GM23248 (cell line): ENCODE data around the gene MRPL14. TPM values are rescaled to one million over a fixed set of nuclear protein-coding genes. Genes with fewer than 3 reads are reported as not detected.
A peak's percentile ranks its signal among the peaks of the same experiment; 100 is the strongest.

ENCODE experiments used
- DNase-seq: peaks from one replicate; pipeline ENCODE4 v3.0.0-alpha.2; 2015
- H2AFZ ChIP-seq: fragments of 200-600 bp; sonication (generic); 2 replicates; pipeline ENCODE4 v1.6.1; 2016; ENCODE audit warnings: antibody characterized with exemption
- H3F3A ChIP-seq: fragments of 200-600 bp; sonication (generic); 2 replicates; pipeline ENCODE4 v1.6.1; 2016; ENCODE audit warnings: mild to moderate bottlenecking, antibody characterized with exemption, mixed run types; ENCODE audit not compliant: insufficient read depth
- H3K27ac ChIP-seq: fragments of 200-600 bp; sonication (generic); 2 replicates; pipeline ENCODE4 v1.5.1; 2016; ENCODE audit warnings: mild to moderate bottlenecking
- H3K27me3 ChIP-seq: fragments of 200-600 bp; sonication (generic); replicated peaks from 2 replicates; pipeline ENCODE4 v1.6.1; 2016; ENCODE audit warnings: mild to moderate bottlenecking; ENCODE audit not compliant: insufficient read depth
- H3K36me3 ChIP-seq: fragments of 200-600 bp; sonication (generic); 2 replicates; pipeline ENCODE4 v1.6.1; 2016; ENCODE audit warnings: low read depth, mild to moderate bottlenecking
- H3K4me1 ChIP-seq: fragments of 200-600 bp; sonication (generic); 2 replicates; pipeline ENCODE4 v1.6.1; 2016; ENCODE audit warnings: mild to moderate bottlenecking; ENCODE audit not compliant: insufficient read depth
- H3K4me2 ChIP-seq: fragments of 200-600 bp; sonication (generic); one replicate; pipeline ENCODE4 v1.6.1; 2016; ENCODE audit warnings: mild to moderate bottlenecking; ENCODE audit not compliant: unreplicated experiment
- H3K4me3 ChIP-seq: fragments of 200-600 bp; sonication (generic); 2 replicates; pipeline ENCODE4 v1.5.1; 2016; ENCODE audit warnings: mild to moderate bottlenecking
- H3K79me2 ChIP-seq: fragments of 200-600 bp; sonication (generic); 2 replicates; pipeline ENCODE4 v1.6.1; 2016; ENCODE audit warnings: mild to moderate bottlenecking; ENCODE audit not compliant: insufficient read depth
- H3K9ac ChIP-seq: fragments of 200-600 bp; sonication (generic); 2 replicates; pipeline ENCODE4 v1.6.1; 2016; ENCODE audit warnings: mild to moderate bottlenecking
- H3K9me2 ChIP-seq: fragments of 200-600 bp; sonication (generic); 2 replicates; pipeline ENCODE4 v1.6.1; 2016; ENCODE audit warnings: mixed run types, mild to moderate bottlenecking, moderate library complexity; ENCODE audit not compliant: insufficient read depth
- H3K9me3 ChIP-seq: fragments of 200-600 bp; sonication (generic); one replicate; pipeline ENCODE4 v1.6.1; 2017; ENCODE audit warnings: low read depth
- H4K20me1 ChIP-seq: fragments of 200-600 bp; sonication (generic); 2 replicates; pipeline ENCODE4 v1.6.0; 2016; ENCODE audit not compliant: insufficient read depth
- EZH2 ChIP-seq: fragments of 200-600 bp; sonication (generic); IDR thresholded peaks from 2 replicates; pipeline ENCODE4 v1.6.1; 2018; ENCODE audit warnings: antibody characterized with exemption, mild to moderate bottlenecking; ENCODE audit not compliant: insufficient read depth, poor library complexity, severe bottlenecking
- EZH2phosphoT487 ChIP-seq: fragments of 200-600 bp; sonication (generic); IDR thresholded peaks from 2 replicates; pipeline ENCODE4 v1.6.1; 2018; ENCODE audit warnings: antibody characterized with exemption, moderate library complexity, mild to moderate bottlenecking, low read depth; ENCODE audit not compliant: insufficient read depth
- WGBS, 2 experiments: methylation state at CpG; one replicate each; pipeline ENCODE4 v1.1.6; 2015 to 2017; ENCODE audit warnings: low lambda C conversion rate in 2 of 2, low coverage in 1 of 2; ENCODE audit errors: missing lambda C conversion rate in 2 of 2; 5-methylcytosine and 5-hydroxymethylcytosine counted together
- in situ Hi-C: fragments of 300-500 bp; cut with MboI; formaldehyde crosslinking; loops from 2 replicates; pipeline ENCODE4 v1.15.0; 2020
- polyA plus RNA-seq: library from polyadenylated mRNA; unstranded; fragments of >200 nt; fragmentation: Nextera tagmentation; extraction: Ambion mirVana; gene quantifications from 2 replicates; pipeline ENCODE4 v1.2.1, GENCODE V29; 2016
- total RNA-seq: library from RNA; depleted of rRNA; stranded (reverse); fragments of >200 nt; shearing (Covaris generic); gene quantifications from 2 replicates; pipeline ENCODE4 v1.2.3, GENCODE V29; 2014

The MRPL14 gene
- total and polyA plus RNA-seq, 2 experiments from 2014 or later: 47.6 to 91.2 TPM

DNA sequence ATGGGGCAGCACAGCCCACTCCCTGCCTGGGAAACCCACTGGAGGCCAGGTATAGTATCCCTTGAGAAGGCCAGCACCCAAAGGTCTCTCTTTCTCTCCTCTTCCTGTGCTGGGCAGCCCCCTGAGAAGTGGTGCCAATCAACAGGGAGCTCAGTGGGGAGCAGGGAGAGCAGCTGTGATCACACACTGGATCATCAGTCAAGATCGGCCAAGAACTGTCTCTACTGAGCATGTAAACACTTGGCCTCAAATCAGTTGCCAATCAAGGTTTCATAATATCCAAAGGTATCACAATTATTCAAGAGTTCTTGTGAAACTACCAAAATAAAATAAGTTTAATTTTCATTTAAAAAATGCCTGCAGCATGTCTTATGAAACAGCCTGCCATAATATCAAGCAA, 18.8 kb downstream of the MRPL14 start:
- no peak for TF ChIP-seq EZH2phosphoT487
- TF ChIP-seq EZH2: no peak
- DNase-seq: no peak
- Histone ChIP-seq H3K27ac (no peak overlapping the region), H3K9ac (no peak overlapping the region), H3K4me1 (no peaks in the 10 kb centered on the region; the same call in 1 of the 2 replicates), H2AFZ (no peak overlapping the region), H3K4me3 (no peak overlapping the region), H3K27me3 (no peaks in the 10 kb centered on the region), H3K79me2 (peaks cover 61% of the 10 kb centered on the region), H3K36me3 (peaks cover 25% of the 10 kb centered on the region), H3F3A (0 out of 2 replicates have a peak, but pooled peaks cover 5% of the 10 kb centered on the region), H3K4me2 (no peak overlapping the region), H4K20me1 (no peaks in the 10 kb centered on the region), H3K9me3 (no peaks in the 10 kb centered on the region), H3K9me2 (no peaks in the 10 kb centered on the region)
- in situ Hi-C loops: no loop called here
- WGBS, 2 experiments: 4 to 12% methylated on average over 1 of the region's 1 CpG

DNA sequence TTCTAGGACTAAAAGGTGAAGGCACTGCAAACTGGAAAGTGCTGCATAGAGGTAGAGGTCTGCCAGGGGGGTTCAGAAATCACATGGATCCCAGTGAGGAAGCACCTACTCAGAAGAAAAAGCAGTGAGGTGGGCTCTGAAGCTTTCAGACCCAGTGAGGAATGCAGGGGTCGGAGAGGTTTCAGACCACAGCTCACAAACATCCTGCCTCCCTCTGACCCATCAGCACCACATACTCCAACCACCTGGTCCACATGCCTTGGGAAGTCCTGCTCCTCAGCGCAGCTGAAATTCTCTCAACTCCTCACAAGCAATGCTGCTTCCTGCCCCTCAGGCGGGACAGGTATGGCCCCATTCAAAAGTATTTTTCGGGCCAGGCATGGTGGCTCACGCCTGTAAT, 20.2 kb downstream of the MRPL14 start:
- 91 to 97% methylated on average over 5 of the region's 5 CpGs for WGBS, 2 experiments
- Histone ChIP-seq H3K4me2 (no peak overlapping the region), H3K9ac (no peak overlapping the region), H3K27me3 (no peaks in the 10 kb centered on the region), H3K4me1 (no peaks in the 10 kb centered on the region; the same call in 1 of the 2 replicates), H3K27ac (no peak overlapping the region), H3K9me2 (no peaks in the 10 kb centered on the region), H3K36me3 (peaks cover 12% of the 10 kb centered on the region; the same call in 1 of the 2 replicates), H3K4me3 (no peak overlapping the region), H3K79me2 (peaks cover 47% of the 10 kb centered on the region), H4K20me1 (no peaks in the 10 kb centered on the region), H3K9me3 (no peaks in the 10 kb centered on the region), H3F3A (0 out of 2 replicates have a peak, but pooled peaks cover 5% of the 10 kb centered on the region), H2AFZ (no peak overlapping the region)
- TF ChIP-seq EZH2 (no peak), EZH2phosphoT487 (no peak)
- in situ Hi-C loops: no loop called here
- no peak for DNase-seq

DNA sequence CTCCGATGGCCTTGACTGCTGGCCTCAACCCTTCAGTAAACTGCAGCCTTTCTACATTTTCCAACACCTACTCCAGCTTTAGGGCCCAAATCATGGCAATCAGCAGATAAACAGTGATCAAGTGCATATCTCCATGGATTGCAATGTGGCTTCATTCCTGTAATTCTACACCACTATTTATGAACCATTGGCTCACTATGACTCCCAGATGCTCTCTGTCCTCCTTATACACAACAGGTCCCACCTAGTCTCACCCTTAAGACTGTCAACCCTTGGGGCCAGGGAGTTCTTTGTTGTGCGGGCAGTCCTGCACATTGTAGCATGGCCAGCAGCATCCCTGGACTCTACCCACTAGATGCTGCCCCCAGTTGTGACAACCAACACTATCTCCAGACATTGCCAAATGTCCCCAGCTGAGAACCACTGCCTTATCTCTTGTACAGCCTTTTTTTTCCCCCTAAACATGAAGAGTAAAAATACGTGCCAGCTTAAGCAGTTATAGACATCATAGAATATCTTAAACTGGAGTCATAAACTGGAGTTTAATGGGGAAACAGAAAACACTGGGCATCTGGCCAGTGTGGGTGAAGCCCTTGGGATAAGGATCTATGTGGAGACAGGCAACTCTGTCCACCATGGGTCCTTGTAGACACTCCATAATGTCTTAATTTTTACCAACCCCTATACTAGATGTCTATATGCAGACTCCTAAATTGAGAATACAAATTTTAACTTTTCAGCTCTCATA, 21.1 kb downstream of the MRPL14 start:
- 87 to 89% methylated on average over 3 of the region's 3 CpGs for WGBS, 2 experiments
- H3K9me2 ChIP-seq: no peaks in the 10 kb centered on the region
- no peaks in the 10 kb centered on the region for H3K9me3 ChIP-seq
- no peaks in the 10 kb centered on the region; the same call in 1 of the 2 replicates for H3K4me1 ChIP-seq
- H3K4me2 ChIP-seq: no peak overlapping the region
- H3K27ac ChIP-seq: no peak overlapping the region
- no peak overlapping the region for H3K9ac ChIP-seq
- in situ Hi-C loops: no loop called here
- 0 out of 2 replicates have a peak, but pooled peaks cover 5% of the 10 kb centered on the region for H3F3A ChIP-seq
- H4K20me1 ChIP-seq: no peaks in the 10 kb centered on the region
- peaks cover 4% of the 10 kb centered on the region; the same call in 1 of the 2 replicates for H3K36me3 ChIP-seq
- H3K79me2 ChIP-seq: peaks cover 38% of the 10 kb centered on the region
- H3K4me3 ChIP-seq: no peak overlapping the region
- peak; percentile 37 for DNase-seq
- no peaks in the 10 kb centered on the region for H3K27me3 ChIP-seq
- H2AFZ ChIP-seq: no peak overlapping the region
- TF ChIP-seq EZH2 (no peak), EZH2phosphoT487 (no peak)

DNA sequence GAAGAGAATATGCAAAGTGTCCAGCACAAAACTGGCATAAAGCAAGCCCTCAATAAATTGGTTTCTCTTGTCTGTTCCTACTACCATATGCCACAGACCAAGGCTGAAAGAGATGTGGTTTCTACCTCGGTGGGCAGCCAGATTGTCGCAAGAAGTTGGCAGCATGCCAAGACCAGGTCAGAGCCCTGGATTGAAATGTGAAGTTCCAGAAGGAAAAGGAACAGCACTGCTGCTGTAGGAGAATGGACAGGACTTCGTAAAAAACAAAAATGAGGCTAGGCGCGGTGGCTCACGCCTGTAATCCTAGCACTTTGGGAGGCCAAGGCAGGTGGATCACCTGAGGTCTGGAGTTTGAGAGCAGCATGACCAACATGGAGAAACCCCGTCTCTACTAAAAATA, 22.1 kb downstream of the MRPL14 start:
- no peaks in the 10 kb centered on the region for H3K9me3 ChIP-seq
- no peaks in the 10 kb centered on the region for H4K20me1 ChIP-seq
- DNase-seq: no peak
- WGBS, 2 experiments: 87 to 95% methylated on average over 7 of the region's 7 CpGs
- no peaks in the 10 kb centered on the region; the same call in 1 of the 2 replicates for H3K4me1 ChIP-seq
- 0 out of 2 replicates have a peak, but pooled peaks cover 5% of the 10 kb centered on the region for H3F3A ChIP-seq
- no peaks in the 10 kb centered on the region for H3K27me3 ChIP-seq
- peaks cover 31% of the 10 kb centered on the region; the same call in 1 of the 2 replicates for H3K79me2 ChIP-seq
- H3K4me3 ChIP-seq: no peak overlapping the region
- no peak overlapping the region for H3K27ac ChIP-seq
- H3K36me3 ChIP-seq: peaks cover 4% of the 10 kb centered on the region; the same call in 1 of the 2 replicates
- TF ChIP-seq EZH2 (no peak), EZH2phosphoT487 (no peak)
- H3K4me2 ChIP-seq: no peak overlapping the region
- in situ Hi-C loops: no loop called here
- H3K9me2 ChIP-seq: no peaks in the 10 kb centered on the region
- H2AFZ ChIP-seq: no peak overlapping the region
- H3K9ac ChIP-seq: no peak overlapping the region
